Caco-2 (cell line): Measurements from ENCODE around the gene IGSF21. TPM values are rescaled to one million over a fixed set of nuclear protein-coding genes. Genes with fewer than 3 reads are reported as not detected.

Source experiments
- BruUV-seq: library from RNA; stranded (reverse); fragments of 400-500 nt; replicated peaks from 2 replicates; lab custom pipeline; 2021; lab: Mats Ljungman, UMichigan
- CTCF ChIA-PET: fragments of 300-600 bp; sonication (Branson Sonifier 250); formaldehyde crosslinking; loops from one replicate; lab custom pipeline; 2022; ENCODE audit warnings: antibody characterized with exemption; lab: Charles Lee
- POLR2A ChIA-PET: fragments of 300-600 bp; sonication (Branson Sonifier 250); formaldehyde crosslinking; loops from one replicate; lab custom pipeline; 2022; ENCODE audit warnings: antibody characterized with exemption; lab: Charles Lee
- DNase-seq, 2 experiments: peaks; one replicate each; pipeline versions ENCODE4 v3.0.0 to v3.0.0-alpha.2; 2020 to 2022
- H3K27me3 ChIP-seq: replicated peaks from 2 replicates; pipeline ENCODE4 v1.6.0; 2011; ENCODE audit warnings: low read length; ENCODE audit not compliant: control insufficient read depth, insufficient read depth
- H3K36me3 ChIP-seq: 2 replicates; pipeline ENCODE4 v1.5.1; 2011; ENCODE audit warnings: low read length; ENCODE audit not compliant: control insufficient read depth, insufficient read depth
- H3K4me1 ChIP-seq: fragments of 250-450 bp; sonication (Bioruptor Pico); 2 replicates; pipeline ENCODE4 v1.5.1; 2020; ENCODE audit warnings: mild to moderate bottlenecking
- H3K4me3 ChIP-seq: 2 replicates; pipeline ENCODE4 v1.5.1; 2011; ENCODE audit warnings: low read depth, mild to moderate bottlenecking, control low read depth, low read length
- H3K9me3 ChIP-seq: fragments of 250-450 bp; sonication (Bioruptor Pico); 2 replicates; pipeline ENCODE4 v1.5.1; 2020; ENCODE audit warnings: mild to moderate bottlenecking, moderate library complexity
- H3K27ac Mint-ChIP-seq: one replicate; pipeline ENCODE4 v1.8.0; 2022; ENCODE audit warnings: mixed read lengths; ENCODE audit not compliant: unreplicated experiment
- H3K27me3 Mint-ChIP-seq: one replicate; pipeline ENCODE4 v1.8.0; 2022; ENCODE audit warnings: mixed read lengths; ENCODE audit not compliant: insufficient read depth, unreplicated experiment
- H3K36me3 Mint-ChIP-seq: one replicate; pipeline ENCODE4 v1.8.0; 2022; ENCODE audit warnings: mild to moderate bottlenecking, mixed read lengths; ENCODE audit not compliant: insufficient read depth, unreplicated experiment
- H3K4me1 Mint-ChIP-seq: one replicate; pipeline ENCODE4 v1.8.0; 2022; ENCODE audit warnings: low read depth, mixed read lengths; ENCODE audit not compliant: unreplicated experiment
- H3K4me3 Mint-ChIP-seq: one replicate; pipeline ENCODE4 v1.8.0; 2022; ENCODE audit warnings: mild to moderate bottlenecking, moderate library complexity, mixed read lengths; ENCODE audit not compliant: unreplicated experiment
- H3K9me3 Mint-ChIP-seq: one replicate; pipeline ENCODE4 v1.8.0; 2022; ENCODE audit warnings: mixed read lengths; ENCODE audit not compliant: unreplicated experiment
- CTCF ChIP-seq, 2 experiments: fragments of 200-600 bp in 1 of 2; IDR thresholded peaks; 1 replicate in 1 of 2; 2 replicates in 1 of 2; pipeline versions ENCODE4 v1.5.1 to v1.8.0; 2011 to 2022; ENCODE audit warnings: antibody characterized with exemption in 1 of 2, control low read depth in 1 of 2, inconsistent platforms in 1 of 2, low read depth in 1 of 2, low read length in 1 of 2, mild to moderate bottlenecking in 1 of 2, moderate library complexity in 1 of 2; ENCODE audit not compliant: insufficient read depth in 1 of 2, severe bottlenecking in 1 of 2, unreplicated experiment in 1 of 2
- intact Hi-C: fragments of 100-400 bp; cut with micrococcal nuclease; formaldehyde crosslinking; loops from one replicate; pipeline ENCODE4 v1.10.0; 2022; ENCODE audit not compliant: unreplicated experiment
- total RNA-seq: library from RNA; stranded (reverse); gene quantifications from 2 replicates; pipeline ENCODE4 v1.2.3, GENCODE V29; 2022

Gene IGSF21
- total RNA-seq, 1 experiment from 2014 or later: not detected

GRCh38 chr1:18118491-18118890, 10.9 kb downstream of the IGSF21 start:
- Mint-ChIP-seq H3K36me3 (no peaks in the 10 kb centered on the region), H3K4me3 (no peak overlapping the region), H3K9me3 (no peaks in the 10 kb centered on the region), H3K27ac (no peak overlapping the region), H3K4me1 (no peaks in the 10 kb centered on the region), H3K27me3 (peaks cover 31% of the 10 kb centered on the region)
- ChIA-PET POLR2A (no interaction called here), CTCF (interaction anchor here (0.6 kb wide), 1 partner anchor 1767 kb away, joined by 3 read pairs; no protein-coding TSS in a partner anchor)
- TF ChIP-seq CTCF (IDR thresholded peaks at IDR 0.05; ENCODE audit: insufficient read depth in 1 of 2, low read depth in 1 of 2, low read length in 1 of 2, severe bottlenecking in 1 of 2, unreplicated experiment in 1 of 2): no peak
- Histone ChIP-seq H3K36me3 (no peaks in the 10 kb centered on the region), H3K9me3 (no peaks in the 10 kb centered on the region), H3K4me3 (no peak overlapping the region), H3K4me1 (no peaks in the 10 kb centered on the region), H3K27me3 (no peaks in the 10 kb centered on the region)
- DNase-seq: no peak
- BruUV-seq: no TSS peak
- intact Hi-C loops: no loop called here

DNA sequence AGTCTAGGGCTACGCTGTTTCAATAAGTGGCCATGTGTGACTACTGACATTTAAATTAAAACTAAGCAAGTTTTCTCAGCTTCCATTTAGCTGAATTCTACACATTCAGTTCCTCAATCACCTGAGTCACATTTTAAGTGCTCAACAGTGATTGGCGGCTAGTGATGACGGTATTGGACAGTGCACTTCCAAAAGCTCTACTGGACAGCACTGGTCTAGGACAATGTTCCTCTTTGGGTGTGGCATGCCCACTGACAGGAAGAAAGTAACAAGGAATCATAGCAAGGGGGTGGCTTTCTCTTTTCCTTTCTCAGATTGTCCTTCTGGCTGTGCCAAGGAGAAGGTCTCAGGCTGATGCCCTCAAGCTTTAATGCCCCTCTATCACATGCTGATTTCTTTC, 11.7 kb downstream of the IGSF21 start:
- no peak overlapping the region for H3K4me3 Mint-ChIP-seq
- BruUV-seq: no TSS peak
- H3K27me3 Mint-ChIP-seq: peaks cover 32% of the 10 kb centered on the region
- Histone ChIP-seq H3K36me3 (no peaks in the 10 kb centered on the region), H3K9me3 (no peaks in the 10 kb centered on the region), H3K4me3 (no peak overlapping the region), H3K4me1 (no peaks in the 10 kb centered on the region), H3K27me3 (no peaks in the 10 kb centered on the region)
- no peaks in the 10 kb centered on the region for H3K36me3 Mint-ChIP-seq
- POLR2A ChIA-PET: no interaction called here
- H3K9me3 Mint-ChIP-seq: no peaks in the 10 kb centered on the region
- TF ChIP-seq CTCF (IDR thresholded peaks at IDR 0.05; ENCODE audit: insufficient read depth in 1 of 2, low read depth in 1 of 2, low read length in 1 of 2, severe bottlenecking in 1 of 2, unreplicated experiment in 1 of 2): no peak
- H3K27ac Mint-ChIP-seq: no peak overlapping the region
- intact Hi-C loops: no loop called here
- CTCF ChIA-PET: no interaction called here
- no peaks in the 10 kb centered on the region for H3K4me1 Mint-ChIP-seq
- no peak for DNase-seq

DNA sequence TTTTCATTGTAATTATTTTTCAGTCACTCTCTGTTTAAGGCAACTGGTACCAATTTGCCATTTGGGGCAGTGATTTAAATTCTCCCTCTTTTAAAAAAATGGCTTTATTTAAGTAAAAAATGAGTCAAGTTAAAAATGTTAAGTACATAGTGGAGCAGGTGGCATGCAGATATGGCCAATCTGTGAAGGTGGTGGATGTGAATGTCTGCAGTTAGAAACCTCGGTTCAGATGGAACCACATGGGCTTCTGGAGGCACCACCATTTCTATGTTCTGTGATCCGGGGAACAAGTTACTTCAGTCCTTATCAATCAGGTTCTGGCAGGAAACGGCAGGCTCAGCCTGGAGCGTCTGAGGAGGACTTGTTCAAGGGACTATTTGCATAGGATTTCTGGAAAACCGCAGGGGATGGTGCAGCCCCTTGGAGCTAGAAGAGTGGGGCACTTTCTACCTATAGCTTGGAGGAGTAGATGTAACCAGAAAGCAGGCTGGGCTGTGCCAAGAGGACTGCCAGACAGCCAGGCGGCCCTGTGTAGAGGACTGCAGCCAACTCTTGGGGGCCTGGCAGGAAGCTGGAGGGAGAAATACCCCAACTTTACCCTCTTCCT, 12.3 kb downstream of the IGSF21 start:
- no peak for DNase-seq
- H3K27me3 Mint-ChIP-seq: peaks cover 32% of the 10 kb centered on the region
- intact Hi-C loops: no loop called here
- ChIA-PET POLR2A (no interaction called here), CTCF (no interaction called here)
- H3K27me3 ChIP-seq: no peaks in the 10 kb centered on the region
- no peaks in the 10 kb centered on the region for H3K36me3 ChIP-seq
- TF ChIP-seq CTCF (IDR thresholded peaks at IDR 0.05; ENCODE audit: insufficient read depth in 1 of 2, low read depth in 1 of 2, low read length in 1 of 2, severe bottlenecking in 1 of 2, unreplicated experiment in 1 of 2): no peak
- no peak overlapping the region for H3K27ac Mint-ChIP-seq
- no peak overlapping the region for H3K4me3 Mint-ChIP-seq
- H3K36me3 Mint-ChIP-seq: no peaks in the 10 kb centered on the region
- no peak overlapping the region for H3K4me3 ChIP-seq
- no peaks in the 10 kb centered on the region for H3K9me3 Mint-ChIP-seq
- H3K9me3 ChIP-seq: no peaks in the 10 kb centered on the region
- H3K4me1 Mint-ChIP-seq: no peaks in the 10 kb centered on the region
- no TSS peak for BruUV-seq
- H3K4me1 ChIP-seq: no peaks in the 10 kb centered on the region
